ENCODE data around the gene ADAM8.

DNA sequence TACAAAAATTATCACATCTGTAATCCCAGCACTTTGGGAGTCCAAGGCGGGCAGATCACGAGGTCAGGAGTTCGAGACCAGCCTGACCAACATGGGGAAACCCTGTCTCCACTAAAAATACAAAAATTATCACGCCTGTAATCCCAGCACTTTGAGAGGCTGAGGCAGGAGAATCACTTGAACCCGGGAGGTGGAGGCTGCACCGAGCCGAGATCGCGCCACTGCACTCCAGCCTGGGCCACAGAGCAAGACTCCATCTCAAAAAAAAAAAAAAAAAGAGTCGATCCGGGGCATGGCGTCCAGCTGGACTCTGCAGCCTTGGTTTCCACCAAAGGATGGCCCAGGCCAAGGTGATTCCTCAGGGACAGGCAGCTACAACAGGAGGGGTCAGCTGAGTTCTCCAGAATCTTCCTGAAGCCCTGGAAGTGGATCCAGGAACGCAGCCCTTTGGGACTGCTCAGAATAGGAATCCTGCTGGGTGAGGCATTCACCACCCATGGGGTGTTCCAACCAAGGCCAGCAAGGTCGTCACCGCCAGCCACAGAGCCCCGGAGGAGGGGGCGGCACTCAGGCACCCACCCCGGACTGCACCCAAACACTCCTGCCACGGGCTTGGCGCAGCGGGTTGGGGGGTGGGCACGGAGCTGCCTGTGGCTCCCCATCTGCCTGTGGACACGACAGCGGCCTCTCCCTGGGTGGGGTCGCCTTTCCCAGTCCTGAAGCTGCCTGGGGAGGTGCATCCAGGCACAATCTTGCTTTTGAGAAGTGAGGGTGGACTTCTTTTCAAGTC is 58.7 kb downstream of the ADAM8 start:
- TF ChIP-seq POLR2A (IDR thresholded peaks at IDR 0.05): no peak
- TF ChIP-seq, protein P1, sequence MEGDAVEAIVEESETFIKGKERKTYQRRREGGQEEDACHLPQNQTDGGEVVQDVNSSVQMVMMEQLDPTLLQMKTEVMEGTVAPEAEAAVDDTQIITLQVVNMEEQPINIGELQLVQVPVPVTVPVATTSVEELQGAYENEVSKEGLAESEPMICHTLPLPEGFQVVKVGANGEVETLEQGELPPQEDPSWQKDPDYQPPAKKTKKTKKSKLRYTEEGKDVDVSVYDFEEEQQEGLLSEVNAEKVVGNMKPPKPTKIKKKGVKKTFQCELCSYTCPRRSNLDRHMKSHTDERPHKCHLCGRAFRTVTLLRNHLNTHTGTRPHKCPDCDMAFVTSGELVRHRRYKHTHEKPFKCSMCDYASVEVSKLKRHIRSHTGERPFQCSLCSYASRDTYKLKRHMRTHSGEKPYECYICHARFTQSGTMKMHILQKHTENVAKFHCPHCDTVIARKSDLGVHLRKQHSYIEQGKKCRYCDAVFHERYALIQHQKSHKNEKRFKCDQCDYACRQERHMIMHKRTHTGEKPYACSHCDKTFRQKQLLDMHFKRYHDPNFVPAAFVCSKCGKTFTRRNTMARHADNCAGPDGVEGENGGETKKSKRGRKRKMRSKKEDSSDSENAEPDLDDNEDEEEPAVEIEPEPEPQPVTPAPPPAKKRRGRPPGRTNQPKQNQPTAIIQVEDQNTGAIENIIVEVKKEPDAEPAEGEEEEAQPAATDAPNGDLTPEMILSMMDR (IDR thresholded peaks at IDR 0.05): no peak
